Spinal cord (tissue), 10 donors: ENCODE measurements around the gene SIPA1L3. TPM values are rescaled to one million over a fixed set of nuclear protein-coding genes. Genes with fewer than 3 reads are reported as not detected.
A peak's percentile ranks its signal among the peaks of the same experiment; 100 is the strongest.

Experiments used
- DNase-seq, 6 donors: peaks; one replicate each; pipeline versions ENCODE4 v3.0.0 to v3.0.0-alpha.2; 2013 to 2015; ENCODE audit warnings: low spot score in 6 of 6, low read depth in 4 of 6
- H3K27ac ChIP-seq: one replicate; pipeline ENCODE4 v1.5.1; 2013; ENCODE audit warnings: low read depth, low read length, control low read depth
- H3K27me3 ChIP-seq: one replicate; pipeline ENCODE4 v1.6.1; 2013; ENCODE audit warnings: low read length; ENCODE audit not compliant: control insufficient read depth, insufficient read depth
- H3K36me3 ChIP-seq: one replicate; pipeline ENCODE4 v1.6.1; 2013; ENCODE audit warnings: low read length; ENCODE audit not compliant: control insufficient read depth, insufficient read depth
- H3K4me1 ChIP-seq: one replicate; pipeline ENCODE4 v1.6.1; 2013; ENCODE audit warnings: low read length; ENCODE audit not compliant: control insufficient read depth, insufficient read depth
- H3K4me3 ChIP-seq: one replicate; pipeline ENCODE4 v1.5.1; 2013; ENCODE audit warnings: low read depth, low read length, control low read depth
- H3K9me3 ChIP-seq: one replicate; pipeline ENCODE4 v1.6.1; 2013; ENCODE audit warnings: low read length; ENCODE audit not compliant: control insufficient read depth, insufficient read depth
- WGBS: methylation state at CpG from one replicate; pipeline ENCODE4 v1.1.5; 2013; ENCODE audit warnings: missing lambda C conversion rate; ENCODE audit not compliant: insufficient coverage; 5-methylcytosine and 5-hydroxymethylcytosine counted together
- polyA plus RNA-seq, 2 donors: library from polyadenylated mRNA; unstranded; fragments of 120-200 nt; gene quantifications; one replicate each; pipeline ENCODE4 v1.2.1, GENCODE V29; 2013; ENCODE audit not compliant: insufficient read length in 2 of 2
- total RNA-seq, 2 donors: library from RNA; depleted of rRNA in 1 of 2; stranded (reverse); fragments of 120-200 nt in 1 of 2; fragments of >200 nt in 1 of 2; gene quantifications; one replicate each; pipeline versions ENCODE4 v1.2.3 to v1.2.4, GENCODE V29; 2013 to 2014
- donor health status: healthy.

Gene SIPA1L3
- total and polyA plus RNA-seq, 4 donors = 13.6 to 34.8 (median 21.9) TPM

GRCh38 chr19:38209152-38209551, 302.1 kb downstream of the SIPA1L3 start:
- Histone ChIP-seq H3K4me3 (peak overlapping the region; percentile 24), H3K27ac (peak overlapping the region; percentile 78), H3K4me1 (peaks cover 54% of the 10 kb centered on the region), H3K36me3 (peaks cover 55% of the 10 kb centered on the region), H3K9me3 (no peaks in the 10 kb centered on the region), H3K27me3 (no peaks in the 10 kb centered on the region)
- DNase-seq = peak in 1 of 6 donors; percentile 39
- WGBS = 15% methylated on average over 5 of the region's 5 CpGs

DNA sequence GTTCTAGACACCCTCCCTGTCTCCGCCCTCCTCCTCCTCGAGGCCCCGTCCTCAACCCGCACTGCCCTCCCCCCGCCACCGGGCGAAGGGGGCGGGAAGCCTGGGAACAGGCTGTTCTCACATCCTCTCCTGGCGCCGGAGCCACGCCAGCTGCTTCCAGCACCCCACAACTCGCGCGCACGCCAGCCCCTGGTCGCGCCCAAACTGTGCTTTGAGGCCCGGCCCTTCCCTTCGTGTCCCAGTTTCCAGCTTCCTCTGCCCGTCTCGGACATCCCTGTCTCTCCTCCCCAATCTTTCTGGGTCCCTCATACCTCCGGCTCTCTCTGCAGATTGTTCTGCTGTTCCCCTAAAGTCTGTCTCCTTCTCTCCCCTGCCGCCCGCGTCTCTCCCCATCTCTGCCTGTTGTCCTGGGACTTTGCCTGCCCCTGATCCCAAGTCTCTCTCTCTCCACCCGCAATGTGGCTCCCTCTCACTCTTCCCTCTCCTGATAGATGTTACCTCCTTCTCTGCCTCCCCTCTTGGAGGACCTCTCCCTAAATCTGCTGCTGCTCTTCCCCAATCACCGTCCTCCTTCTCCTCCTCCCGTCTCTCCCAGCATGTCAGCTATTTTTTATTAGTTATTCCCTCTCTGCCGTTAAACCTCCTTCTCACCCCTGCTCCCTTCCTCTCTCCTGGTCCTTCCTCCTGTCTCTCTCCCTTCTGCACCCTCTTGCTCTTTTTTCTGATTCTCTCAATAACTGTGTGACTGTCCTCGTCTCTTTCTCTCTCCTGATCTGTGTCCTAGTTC, 302.9 kb downstream of the SIPA1L3 start:
- peak in 3 of 6 donors; percentile 72 to 93 (median 90) for DNase-seq
- Histone ChIP-seq H3K4me1 (peaks cover 61% of the 10 kb centered on the region), H3K27ac (peak overlapping the region; percentile 78), H3K9me3 (no peaks in the 10 kb centered on the region), H3K4me3 (peak overlapping the region; percentile 24), H3K36me3 (peaks cover 56% of the 10 kb centered on the region), H3K27me3 (no peaks in the 10 kb centered on the region)
- 1% methylated on average over 29 of the region's 30 CpGs for WGBS

GRCh38 chr19:38210458-38210987, 303.5 kb downstream of the SIPA1L3 start:
- no peaks in the 10 kb centered on the region for H3K9me3 ChIP-seq
- H3K4me3 ChIP-seq = peak overlapping the region; percentile 24
- DNase-seq = peak; percentile 75 to 98 (median 82)
- H3K36me3 ChIP-seq = peaks cover 54% of the 10 kb centered on the region
- H3K4me1 ChIP-seq = peaks cover 61% of the 10 kb centered on the region
- H3K27ac ChIP-seq = peak overlapping the region; percentile 78
- WGBS = 1% methylated on average over 18 of the region's 24 CpGs
- H3K27me3 ChIP-seq = no peaks in the 10 kb centered on the region

- Histone ChIP-seq H3K36me3 (peaks cover 54% of the 10 kb centered on the region), H3K4me3 (peak overlapping the region; percentile 24), H3K4me1 (peaks cover 61% of the 10 kb centered on the region), H3K9me3 (no peaks in the 10 kb centered on the region), H3K27me3 (no peaks in the 10 kb centered on the region), H3K27ac (peak overlapping the region; percentile 78)
- DNase-seq = peak in 2 of 6 donors; percentile 69 to 70
- WGBS = 8% methylated on average over 20 of the region's 27 CpGs
Measured at GRCh38 chr19:38211151-38211591, 304.2 kb downstream of the SIPA1L3 start.

DNA sequence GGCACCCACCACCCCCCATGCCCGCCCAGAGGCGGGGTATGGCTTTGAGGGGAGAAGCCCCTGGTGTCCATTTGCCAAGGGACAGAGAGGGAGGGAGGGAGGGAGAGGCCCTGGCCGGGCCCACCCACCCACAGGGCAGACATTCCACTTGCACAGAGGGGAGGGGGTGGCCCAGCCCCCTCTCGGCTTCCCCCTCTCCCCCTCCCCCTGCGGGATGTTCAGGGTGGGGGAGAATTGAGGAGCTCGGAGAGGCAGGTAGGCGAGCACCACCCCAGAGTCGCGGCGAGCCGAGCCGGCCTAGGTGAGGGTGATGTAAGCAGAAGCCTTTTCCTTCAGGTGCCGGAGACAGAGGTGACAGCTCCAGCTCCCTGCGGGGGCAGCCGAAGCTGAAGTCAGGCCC, 304.8 kb downstream of the SIPA1L3 start:
- H3K9me3 ChIP-seq = no peaks in the 10 kb centered on the region
- 34% methylated on average over 3 of the region's 15 CpGs for WGBS
- H3K27ac ChIP-seq = no peak overlapping the region
- H3K36me3 ChIP-seq = peaks cover 53% of the 10 kb centered on the region
- H3K4me1 ChIP-seq = peaks cover 65% of the 10 kb centered on the region
- H3K27me3 ChIP-seq = no peaks in the 10 kb centered on the region
- no peak for DNase-seq
- no peak overlapping the region for H3K4me3 ChIP-seq

GRCh38 chr19:38213469-38213868, 306.5 kb downstream of the SIPA1L3 start:
- Histone ChIP-seq H3K4me1 (peaks cover 68% of the 10 kb centered on the region), H3K36me3 (peaks cover 62% of the 10 kb centered on the region), H3K9me3 (no peaks in the 10 kb centered on the region), H3K27me3 (no peaks in the 10 kb centered on the region), H3K27ac (no peak overlapping the region), H3K4me3 (no peak overlapping the region)
- 66% methylated on average over 23 of the region's 23 CpGs for WGBS
- no peak for DNase-seq

GRCh38 chr19:38213911-38214625, 307.1 kb downstream of the SIPA1L3 start:
- 32% methylated on average over 24 of the region's 24 CpGs for WGBS
- H3K4me1 ChIP-seq = peaks cover 64% of the 10 kb centered on the region
- peaks cover 68% of the 10 kb centered on the region for H3K36me3 ChIP-seq
- no peaks in the 10 kb centered on the region for H3K27me3 ChIP-seq
- peak in 5 of 6 donors; percentile 43 to 86 (median 63) for DNase-seq
- H3K4me3 ChIP-seq = no peak overlapping the region
- no peaks in the 10 kb centered on the region for H3K9me3 ChIP-seq
- peak overlapping the region; percentile 25 for H3K27ac ChIP-seq

- peak in 2 of 6 donors; percentile 69 to 89 for DNase-seq
- 100% methylated on average over 1 of the region's 26 CpGs for WGBS
- no peak overlapping the region for H3K27ac ChIP-seq
Measured at GRCh38 chr19:38216785-38217641, 310.0 kb downstream of the SIPA1L3 start.

DNA sequence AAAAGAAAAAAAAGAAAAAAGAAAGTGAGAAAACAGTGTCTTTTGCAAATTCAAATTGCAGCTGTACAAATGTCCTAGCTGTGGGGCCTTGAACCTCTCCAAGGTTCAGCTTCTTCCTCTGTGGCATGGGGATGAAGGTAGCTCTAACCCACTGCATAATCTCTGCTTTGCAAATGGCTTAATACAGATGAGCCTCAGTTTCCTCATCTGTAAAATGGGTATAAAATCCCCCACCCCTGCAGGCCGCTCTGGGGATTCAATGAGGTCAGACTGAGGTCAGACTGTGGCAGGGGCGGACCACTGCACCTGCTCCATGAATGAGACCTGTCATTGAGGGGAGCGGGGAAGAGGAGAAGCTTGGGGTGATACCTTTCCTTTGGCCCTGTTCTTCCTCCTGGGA, 311.2 kb downstream of the SIPA1L3 start:
- H3K4me1 ChIP-seq = peaks cover 40% of the 10 kb centered on the region
- no peak overlapping the region for H3K27ac ChIP-seq
- H3K9me3 ChIP-seq = no peaks in the 10 kb centered on the region
- H3K36me3 ChIP-seq = peaks cover 81% of the 10 kb centered on the region
- H3K27me3 ChIP-seq = no peaks in the 10 kb centered on the region
- no peak overlapping the region for H3K4me3 ChIP-seq
- DNase-seq = no peak
- WGBS = 100% methylated on average over 2 of the region's 3 CpGs

More at GRCh38 chr19:38216785-38217641, 310.0 kb downstream of the SIPA1L3 start:
- Histone ChIP-seq H3K27me3 (no peaks in the 10 kb centered on the region), H3K36me3 (peaks cover 81% of the 10 kb centered on the region), H3K9me3 (no peaks in the 10 kb centered on the region), H3K4me3 (no peak overlapping the region), H3K4me1 (peaks cover 37% of the 10 kb centered on the region)
